Mucosa of rectum (tissue), 2 donors: ENCODE results near the gene ZNF33B.

ENCODE experiments used
- H3K27ac ChIP-seq, 2 donors: one replicate each; pipeline ENCODE4 v1.7.0; 2013; ENCODE audit warnings: inconsistent platforms in 2 of 2, low read depth in 2 of 2, low read length in 2 of 2
- H3K27me3 ChIP-seq, 2 donors: one replicate each; pipeline ENCODE4 v1.7.0; 2013; ENCODE audit warnings: low read length in 2 of 2; ENCODE audit not compliant: control insufficient read depth in 2 of 2, insufficient read depth in 2 of 2
- H3K36me3 ChIP-seq, 2 donors: one replicate each; pipeline ENCODE4 v1.7.0; 2013; ENCODE audit warnings: low read length in 2 of 2; ENCODE audit not compliant: control insufficient read depth in 2 of 2, insufficient read depth in 2 of 2
- H3K4me1 ChIP-seq, 2 donors: one replicate each; pipeline ENCODE4 v1.7.0; 2013; ENCODE audit warnings: low read length in 2 of 2, mild to moderate bottlenecking in 1 of 2; ENCODE audit not compliant: control insufficient read depth in 2 of 2, insufficient read depth in 2 of 2
- H3K4me3 ChIP-seq, 2 donors: one replicate each; pipeline ENCODE4 v1.7.0; 2013; ENCODE audit warnings: low read length in 2 of 2
- H3K9ac ChIP-seq, 2 donors: one replicate each; pipeline ENCODE4 v1.7.0; 2013; ENCODE audit warnings: low read length in 2 of 2, low read depth in 1 of 2, mild to moderate bottlenecking in 1 of 2
- H3K9me3 ChIP-seq, 2 donors: one replicate each; pipeline ENCODE4 v1.7.0; 2013; ENCODE audit warnings: low read length in 2 of 2; ENCODE audit not compliant: control insufficient read depth in 2 of 2
- donor health status: healthy.
- donor health status: Normal muscosa, but diverticular disease.

ZNF33B gene

DNA sequence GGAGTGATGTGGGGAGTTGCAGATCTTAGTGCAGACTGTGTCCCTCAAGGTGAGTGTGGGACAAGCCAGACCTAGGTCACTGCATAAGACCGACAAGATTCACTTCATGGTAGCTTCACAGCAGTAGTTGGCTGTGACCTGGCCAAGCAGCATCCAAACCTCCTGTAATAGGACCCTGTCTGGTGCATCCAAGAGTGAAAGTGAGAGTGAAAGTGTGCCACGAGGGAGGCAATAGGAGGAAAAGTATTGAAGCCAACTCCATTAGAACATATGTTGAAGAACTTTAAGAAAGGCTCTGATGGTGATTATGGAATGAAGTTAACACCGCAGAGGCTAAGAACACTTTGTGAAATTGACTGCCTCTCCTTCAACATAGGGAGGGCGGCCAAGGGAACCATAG is 7.8 kb upstream of the ZNF33B start:
- Histone ChIP-seq H3K9ac (no peak overlapping the region), H3K9me3 (no peaks in the 10 kb centered on the region), H3K27ac (no peak overlapping the region), H3K4me3 (no peak overlapping the region), H3K4me1 (peaks cover 0 to 8% of the 10 kb centered on the region in 2 donors), H3K36me3 (no peaks in the 10 kb centered on the region), H3K27me3 (no peaks in the 10 kb centered on the region)

GRCh38 chr10:42645516-42645915 is 7.1 kb upstream of the ZNF33B start:
- H3K27me3 ChIP-seq, result no peaks in the 10 kb centered on the region
- H3K4me3 ChIP-seq, result no peak overlapping the region
- no peak overlapping the region for H3K9ac ChIP-seq
- H3K9me3 ChIP-seq, result no peaks in the 10 kb centered on the region
- H3K4me1 ChIP-seq, result peaks cover 3 to 13% of the 10 kb centered on the region in 2 donors
- H3K36me3 ChIP-seq, result no peaks in the 10 kb centered on the region
- no peak overlapping the region for H3K27ac ChIP-seq

DNA sequence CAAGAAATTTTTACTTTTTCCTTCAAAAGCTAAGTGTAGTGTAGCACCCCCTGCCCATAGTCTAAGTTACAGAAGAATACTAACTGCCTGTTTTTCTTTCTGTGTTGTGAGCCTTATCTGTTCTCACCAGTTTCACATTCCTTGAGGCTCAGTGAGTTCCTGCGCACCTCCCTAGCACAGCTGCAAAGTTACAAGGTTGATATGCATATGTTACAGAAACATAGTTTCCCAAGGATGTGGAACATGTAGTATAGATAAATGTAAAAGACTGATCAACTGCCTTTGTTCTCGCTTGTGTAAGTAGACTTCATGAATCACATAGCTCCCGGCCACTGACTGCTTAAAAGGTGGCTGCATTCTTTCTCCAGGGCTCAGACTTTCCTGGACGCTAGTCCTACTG is 6.7 kb upstream of the ZNF33B start:
- no peaks in the 10 kb centered on the region for H3K27me3 ChIP-seq
- no peak overlapping the region for H3K4me3 ChIP-seq
- H3K9me3 ChIP-seq, result no peaks in the 10 kb centered on the region
- H3K36me3 ChIP-seq, result no peaks in the 10 kb centered on the region
- peaks cover 4 to 15% of the 10 kb centered on the region in 2 donors for H3K4me1 ChIP-seq
- H3K27ac ChIP-seq, result no peak overlapping the region
- no peak overlapping the region for H3K9ac ChIP-seq

DNA sequence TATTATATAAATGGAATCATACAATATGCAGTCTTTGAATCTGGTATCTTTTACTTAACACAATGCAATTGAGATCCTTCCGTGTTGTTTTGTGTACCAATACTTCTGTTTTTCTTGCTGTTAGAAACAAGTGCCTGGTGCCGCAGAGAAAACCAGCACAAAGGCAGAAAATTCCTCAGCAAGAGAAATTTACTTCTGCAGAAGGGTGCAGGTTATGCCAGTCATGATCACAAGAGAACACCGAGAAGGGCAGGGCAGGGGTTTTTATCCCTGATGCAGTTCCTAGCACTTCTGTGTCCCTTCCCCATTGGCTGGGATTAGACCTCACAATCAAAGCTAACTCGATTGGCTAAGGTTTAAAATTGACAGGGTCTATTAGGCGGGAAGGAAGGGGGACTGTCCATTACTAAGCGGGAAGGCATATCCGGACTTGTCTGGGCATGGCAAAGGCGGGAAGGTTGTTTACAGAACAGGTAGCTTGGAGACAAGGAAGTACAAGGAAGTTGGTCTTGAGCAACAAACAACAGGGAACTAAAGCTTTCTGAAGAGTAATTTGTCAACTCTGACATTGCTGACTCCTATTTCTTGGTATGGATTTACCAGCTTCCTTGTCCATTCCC is 2.4 kb upstream of the ZNF33B start:
- H3K4me3 ChIP-seq, result peak overlapping the region in 1 of 2 donors; percentile 49
- no peaks in the 10 kb centered on the region for H3K27me3 ChIP-seq
- H3K4me1 ChIP-seq, result peaks cover 10 to 14% of the 10 kb centered on the region in 2 donors
- H3K9me3 ChIP-seq, result no peaks in the 10 kb centered on the region
- H3K27ac ChIP-seq, result peak overlapping the region; percentile 72 to 78
- no peak overlapping the region for H3K9ac ChIP-seq
- H3K36me3 ChIP-seq, result no peaks in the 10 kb centered on the region

DNA sequence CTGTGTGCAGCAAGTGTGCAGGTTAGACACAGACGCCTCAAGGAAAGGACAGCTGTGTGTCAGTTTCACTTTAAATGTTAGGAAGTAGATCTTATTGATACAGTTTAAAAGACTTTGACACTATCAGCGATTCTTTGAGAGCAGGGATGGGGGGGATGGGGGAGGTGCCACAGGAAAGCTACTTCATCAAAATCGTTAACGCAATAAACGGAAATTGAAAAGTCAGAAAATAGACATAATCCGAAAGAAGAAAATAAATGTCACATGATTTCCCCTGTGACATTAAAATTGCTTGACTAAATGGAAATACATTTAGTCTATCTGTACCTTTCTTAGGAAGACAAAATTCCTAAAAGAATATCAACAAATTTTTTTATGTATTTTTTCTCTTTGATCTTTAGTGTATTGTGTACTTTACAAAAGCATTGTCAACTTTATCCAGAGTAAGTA is 476 bp upstream of the ZNF33B start:
- Histone ChIP-seq H3K27ac (peak overlapping the region; percentile 98 to 99), H3K9ac (peak overlapping the region; percentile 85 to 90), H3K4me3 (peak overlapping the region; percentile 82 to 86), H3K9me3 (no peaks in the 10 kb centered on the region), H3K27me3 (no peaks in the 10 kb centered on the region), H3K4me1 (peaks cover 10 to 14% of the 10 kb centered on the region in 2 donors), H3K36me3 (no peaks in the 10 kb centered on the region)

GRCh38 chr10:42637648-42638054 is 719 bp downstream of the ZNF33B start:
- peak overlapping the region; percentile 85 to 90 for H3K9ac ChIP-seq
- peaks cover 10 to 14% of the 10 kb centered on the region in 2 donors for H3K4me1 ChIP-seq
- peak overlapping the region; percentile 98 to 99 for H3K27ac ChIP-seq
- peaks cover 0 to 2% of the 10 kb centered on the region in 2 donors for H3K36me3 ChIP-seq
- H3K4me3 ChIP-seq, result peak overlapping the region; percentile 82 to 86
- H3K9me3 ChIP-seq, result no peaks in the 10 kb centered on the region
- no peaks in the 10 kb centered on the region for H3K27me3 ChIP-seq

DNA sequence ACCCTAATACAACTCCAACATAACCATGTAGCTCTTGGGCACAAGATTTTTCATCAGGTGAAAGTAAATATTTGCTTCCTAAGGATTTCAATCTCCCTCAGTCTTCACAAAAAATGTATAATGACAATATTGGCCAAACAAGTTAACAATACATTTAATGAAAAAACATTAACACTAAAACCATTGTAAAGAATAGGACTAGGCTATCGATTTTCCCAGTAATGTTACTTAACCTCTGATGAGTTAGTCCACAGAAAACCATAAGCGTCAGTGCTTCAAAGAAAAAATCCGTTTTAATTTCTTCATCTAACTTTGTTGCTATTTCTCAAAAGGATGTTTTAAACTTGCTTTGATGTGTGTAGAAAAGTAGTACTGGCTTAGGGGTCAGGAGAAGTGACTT is 1.2 kb downstream of the ZNF33B start:
- Histone ChIP-seq H3K27ac (no peak overlapping the region), H3K9ac (peak overlapping the region; percentile 85 to 90), H3K36me3 (peaks cover 0 to 4% of the 10 kb centered on the region in 2 donors), H3K27me3 (no peaks in the 10 kb centered on the region), H3K4me3 (peak overlapping the region; percentile 82 to 86), H3K9me3 (no peaks in the 10 kb centered on the region), H3K4me1 (peaks cover 10 to 14% of the 10 kb centered on the region in 2 donors)

DNA sequence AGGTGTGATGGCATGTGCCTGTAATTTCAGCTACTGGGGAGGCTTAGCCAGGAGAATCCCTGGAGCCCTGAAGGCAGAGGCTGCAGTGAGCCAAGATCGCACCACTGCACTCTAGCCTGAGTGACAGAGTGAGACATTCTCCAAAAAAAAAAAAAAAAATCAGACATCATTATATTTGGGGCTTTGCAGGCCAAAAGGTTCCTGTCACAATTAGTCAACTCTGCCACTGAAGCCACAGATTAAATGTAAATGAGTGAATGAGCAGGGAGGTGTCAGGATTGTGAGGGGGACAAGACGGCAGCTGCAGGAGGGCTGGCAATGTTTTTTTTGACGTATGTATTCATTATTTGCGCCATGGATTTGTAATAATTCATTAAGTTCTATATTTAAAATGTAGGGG is 3.3 kb downstream of the ZNF33B start:
- no peak overlapping the region for H3K27ac ChIP-seq
- no peak overlapping the region for H3K4me3 ChIP-seq
- no peak overlapping the region for H3K9ac ChIP-seq
- peaks cover 10 to 16% of the 10 kb centered on the region in 2 donors for H3K36me3 ChIP-seq
- H3K9me3 ChIP-seq, result no peaks in the 10 kb centered on the region
- no peaks in the 10 kb centered on the region for H3K27me3 ChIP-seq
- H3K4me1 ChIP-seq, result peaks cover 0 to 10% of the 10 kb centered on the region in 2 donors

- Histone ChIP-seq H3K4me1 (peaks cover 0 to 4% of the 10 kb centered on the region in 2 donors), H3K4me3 (no peak overlapping the region), H3K36me3 (peaks cover 15 to 20% of the 10 kb centered on the region in 2 donors), H3K27ac (no peak overlapping the region), H3K9ac (no peak overlapping the region), H3K27me3 (no peaks in the 10 kb centered on the region), H3K9me3 (no peaks in the 10 kb centered on the region)
Observed at GRCh38 chr10:42632564-42632963, 5.8 kb downstream of the ZNF33B start.

DNA sequence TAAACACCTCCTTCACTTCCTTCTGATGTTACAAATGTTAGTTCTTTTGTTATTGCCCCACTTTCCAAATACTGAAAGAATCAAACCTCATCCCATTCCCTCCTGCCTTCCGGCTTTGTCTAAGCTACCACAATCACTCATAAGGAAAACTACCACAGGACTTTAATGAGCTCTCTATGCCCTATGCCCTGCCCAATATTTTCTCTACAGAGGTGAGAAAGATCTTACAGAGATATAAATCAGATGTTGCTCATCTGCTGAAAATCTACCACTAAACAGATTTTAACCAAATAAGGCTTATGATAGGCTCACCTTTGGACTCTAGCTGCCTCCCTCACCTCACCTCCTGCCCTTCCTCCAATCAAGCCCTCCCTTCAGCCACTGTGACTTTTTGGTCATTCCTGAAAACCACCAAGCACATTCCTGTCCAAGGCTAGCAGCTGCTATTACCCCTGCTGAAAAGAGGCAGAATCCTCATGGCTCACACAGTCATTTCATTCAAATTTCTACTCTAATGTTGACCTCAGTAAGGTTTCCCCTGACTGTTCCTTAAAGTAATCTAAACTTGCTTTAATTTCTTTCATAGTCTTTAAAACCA is 7.7 kb downstream of the ZNF33B start:
- Histone ChIP-seq H3K4me1 (no peaks in the 10 kb centered on the region), H3K4me3 (no peak overlapping the region), H3K9me3 (no peaks in the 10 kb centered on the region), H3K27ac (no peak overlapping the region), H3K9ac (no peak overlapping the region), H3K36me3 (peaks cover 17 to 28% of the 10 kb centered on the region in 2 donors), H3K27me3 (no peaks in the 10 kb centered on the region)
